ENCODE results near the gene PDE6H. TPM values are rescaled to one million over a fixed set of nuclear protein-coding genes. Genes with fewer than 3 reads are reported as not detected.

PDE6H gene
- total and polyA plus RNA-seq, 2 of the 8 experiments (the other 6 are each of a cell fraction or from before 2014, with no cell fraction given), result not detected

DNA sequence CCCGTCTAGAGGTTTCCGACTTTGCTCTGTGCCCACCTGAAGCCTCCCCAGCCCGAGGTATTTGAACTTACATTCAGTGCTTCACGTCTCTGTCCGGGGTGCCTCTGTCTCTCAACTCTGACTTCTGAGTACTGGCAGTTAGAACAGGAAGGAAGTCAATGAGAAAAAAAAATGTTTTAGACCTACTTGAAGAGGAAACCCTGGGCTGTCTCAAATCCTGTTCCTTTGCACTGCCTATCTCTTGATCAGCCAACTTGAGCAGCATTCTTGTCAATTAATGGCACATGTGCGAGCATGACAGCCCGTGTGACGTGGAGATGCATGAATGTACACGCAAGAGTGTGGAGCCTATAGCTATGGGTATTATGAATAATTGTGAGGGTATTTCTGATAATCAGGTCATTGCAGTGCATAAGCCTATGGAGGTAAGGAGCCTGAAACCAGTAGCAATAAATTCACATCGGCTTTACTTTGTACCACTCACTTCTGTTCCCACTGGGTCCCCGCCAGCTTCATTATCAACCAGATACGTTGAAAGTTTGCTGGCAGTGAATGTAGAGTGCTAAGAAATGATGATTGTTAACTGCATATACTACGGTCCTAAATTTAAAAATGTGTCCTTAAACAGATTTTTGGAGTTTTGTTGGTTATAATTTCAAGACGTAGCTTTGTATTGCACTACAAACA is 11.2 kb upstream of the PDE6H start, which contains the start of gene ARHGDIB (continued):
- TF ChIP-seq JUN (IDR thresholded peaks at IDR 0.05; ENCODE audit: low read depth, low read length), result no peak
- no peak for TF ChIP-seq TCF12 (IDR thresholded peaks at IDR 0.05; ENCODE audit: low read depth, low read length)

All from H1 (cell line).